GM19463 (cell line): ENCODE results near the gene CHEK2.
"Not testable (repeated sequence)": the region's sequence is repeated elsewhere in the genome, so short reads cannot be mapped to it uniquely, and the experiment has no call there.

Experiments
- ATAC-seq: cut with Tn5 transposase; IDR thresholded peaks from one replicate; pipeline ENCODE4 v1.9.1; 2021; ENCODE audit warnings: mild to moderate bottlenecking, moderate library complexity; ENCODE audit not compliant: unreplicated experiment

CHEK2 gene

DNA sequence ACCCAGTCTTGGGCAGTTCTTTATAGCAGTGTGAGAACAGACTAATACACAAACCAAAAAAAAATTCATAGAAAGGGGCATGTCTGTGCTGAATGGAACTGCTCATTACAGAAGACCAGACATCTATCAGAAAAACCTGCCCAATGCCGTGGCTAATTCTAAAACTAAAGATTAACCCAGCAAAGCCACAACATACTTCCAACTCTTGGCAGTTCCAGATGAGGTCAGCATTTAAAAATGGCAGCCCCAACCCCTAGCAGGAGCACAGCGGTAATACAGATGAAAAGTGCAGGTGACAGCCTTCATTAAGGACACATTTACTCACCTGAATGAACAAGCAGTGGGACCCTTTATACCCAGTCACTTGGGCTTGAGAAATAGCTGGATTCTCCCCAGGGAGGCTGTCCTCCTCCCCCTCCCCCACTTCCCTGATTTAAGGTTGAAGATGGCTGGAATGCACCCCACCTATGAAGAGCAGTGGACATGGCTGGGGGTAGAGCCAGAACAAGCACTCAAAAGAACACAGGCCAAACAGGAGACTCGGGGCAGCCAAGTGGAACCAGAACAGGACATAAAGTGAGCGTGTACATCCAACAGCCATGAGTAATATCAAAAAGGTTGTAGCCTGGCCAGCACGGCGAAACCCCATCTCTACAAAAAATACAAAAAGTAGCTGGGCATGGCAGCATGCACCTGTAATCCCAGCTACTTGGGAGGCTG is 48.4 kb downstream of the CHEK2 start:
- ATAC-seq: not testable (repeated sequence)

DNA sequence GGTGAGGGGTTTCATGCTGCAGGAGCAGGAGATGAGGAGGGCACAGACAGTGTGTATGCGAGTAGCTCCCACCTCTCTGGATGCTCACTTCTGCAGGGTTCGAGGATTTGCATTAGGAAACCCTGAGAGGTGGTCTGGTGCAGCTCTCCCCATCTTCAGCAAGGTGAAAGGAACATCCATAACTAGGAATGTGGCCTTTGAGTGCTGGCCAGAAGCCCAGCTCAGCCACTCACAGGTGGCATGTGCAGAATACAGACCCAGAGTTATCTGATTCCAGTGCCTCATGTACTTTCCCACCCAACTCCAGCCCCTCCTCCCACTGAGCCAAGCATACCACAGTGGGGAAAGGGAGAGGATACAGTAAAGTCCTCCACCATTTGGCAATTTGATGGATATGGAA is 51.8 kb downstream of the CHEK2 start:
- not testable (repeated sequence) for ATAC-seq

GRCh38 chr22:28682966-28683365 is 58.7 kb downstream of the CHEK2 start:
- not testable (repeated sequence) for ATAC-seq

DNA sequence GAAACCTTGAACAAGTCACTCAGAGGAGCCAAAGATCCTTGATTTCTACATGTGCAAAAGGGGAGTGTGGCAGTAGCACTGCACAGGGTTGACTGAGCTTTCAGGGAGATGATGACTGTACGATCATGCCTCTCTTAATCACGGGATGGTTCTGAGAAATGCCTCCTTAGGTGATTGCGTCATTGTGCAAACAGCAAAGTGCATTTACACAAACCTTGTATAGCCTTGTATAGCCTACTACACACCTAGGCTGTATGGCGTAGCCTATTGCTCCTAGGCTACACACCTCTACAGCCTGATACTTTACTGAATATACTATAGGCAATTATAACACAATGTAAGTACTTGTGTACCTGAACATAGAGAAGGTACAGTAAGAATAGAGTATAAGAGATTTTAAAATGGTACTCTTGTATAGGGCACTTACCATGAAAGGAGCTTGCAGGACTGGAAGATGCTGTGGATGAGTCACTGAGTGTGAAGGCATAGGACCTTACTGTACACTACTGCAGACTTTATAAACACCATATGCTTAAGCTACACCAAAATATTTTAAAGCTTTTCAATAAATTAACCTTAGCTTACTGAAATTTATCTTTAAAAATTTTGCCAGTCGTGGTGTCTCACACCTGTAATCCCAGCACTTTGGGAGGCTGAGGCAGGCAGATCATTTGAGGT is 60.7 kb downstream of the CHEK2 start:
- not testable (repeated sequence) for ATAC-seq

- ATAC-seq: not testable (repeated sequence)
Observed at GRCh38 chr22:28679611-28680287, 61.9 kb downstream of the CHEK2 start, which contains the start of gene TTC28. Gene TTC28, minus strand, starts transcription at chr22:28679840. Its CDS starts 117 bp downstream, at chr22:28679723.

DNA sequence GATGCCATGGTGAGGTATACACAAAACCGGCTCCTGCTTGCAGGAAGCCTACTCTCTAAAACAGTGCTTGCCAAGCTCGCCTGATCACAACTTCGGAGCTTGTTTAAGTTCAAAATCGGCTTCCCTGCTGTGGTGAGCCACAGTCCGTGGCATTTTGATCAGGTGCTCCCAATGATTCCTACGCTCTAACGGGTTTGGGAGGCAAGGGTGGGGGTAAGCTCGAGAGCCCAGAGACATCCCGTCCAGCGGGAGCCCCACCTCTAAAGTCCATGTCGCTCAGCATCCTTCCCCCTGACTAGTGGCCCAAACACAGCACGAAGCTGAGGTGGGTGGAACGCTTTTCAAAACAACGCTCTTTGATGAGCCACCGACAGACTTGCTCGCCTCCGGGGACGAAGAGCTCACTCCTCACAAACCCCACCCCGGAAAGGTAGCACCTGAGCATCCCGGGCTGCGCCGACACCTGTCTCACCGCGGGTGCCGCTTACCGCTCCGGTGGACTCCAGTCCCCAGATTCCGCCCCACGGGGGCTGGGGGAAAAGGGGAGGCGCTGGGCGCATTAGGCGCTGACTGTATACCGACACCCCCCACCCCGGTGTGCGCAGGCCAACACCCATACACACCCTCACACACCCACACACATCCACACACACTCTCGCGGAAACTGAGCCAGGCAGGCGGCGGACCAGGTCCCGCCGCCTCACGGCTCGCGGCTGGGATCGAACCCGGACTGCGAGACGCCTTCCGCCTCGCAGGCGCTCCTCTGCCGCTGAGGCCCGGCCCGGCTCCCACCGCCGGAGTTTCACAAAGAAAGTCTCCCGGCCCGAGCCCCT is 62.6 kb downstream of the CHEK2 start:
- ATAC-seq: not testable (repeated sequence)

- ATAC-seq: not testable (repeated sequence)
Observed at GRCh38 chr22:28678170-28678569, 63.5 kb downstream of the CHEK2 start.

GRCh38 chr22:28674121-28674563 is 67.5 kb downstream of the CHEK2 start:
- ATAC-seq: no peak

DNA sequence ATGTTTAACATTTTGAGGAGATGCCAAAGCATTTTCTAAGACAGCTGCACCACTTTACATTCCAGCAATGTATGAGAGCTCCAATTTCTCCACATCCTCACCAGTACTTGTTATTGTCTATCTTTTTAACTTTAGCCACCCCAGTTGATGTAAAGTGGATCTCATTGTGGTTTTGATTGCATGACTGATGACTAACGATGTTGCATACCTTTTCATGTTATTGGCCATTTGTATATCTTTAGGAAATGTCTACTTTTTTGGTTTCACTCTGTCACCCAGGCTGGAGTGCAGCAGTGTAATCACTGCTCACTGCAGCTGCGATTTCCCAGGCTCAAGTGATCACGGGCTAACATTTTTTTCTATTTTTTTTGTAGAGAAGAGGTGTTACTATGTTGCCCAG is 70.9 kb downstream of the CHEK2 start:
- ATAC-seq: no peak

GRCh38 chr22:28670161-28670560 is 71.5 kb downstream of the CHEK2 start:
- no peak for ATAC-seq

GRCh38 chr22:28669387-28669786 is 72.2 kb downstream of the CHEK2 start:
- ATAC-seq: no peak

- ATAC-seq: not testable (repeated sequence)
Observed at GRCh38 chr22:28663569-28663942, 78.1 kb downstream of the CHEK2 start.

DNA sequence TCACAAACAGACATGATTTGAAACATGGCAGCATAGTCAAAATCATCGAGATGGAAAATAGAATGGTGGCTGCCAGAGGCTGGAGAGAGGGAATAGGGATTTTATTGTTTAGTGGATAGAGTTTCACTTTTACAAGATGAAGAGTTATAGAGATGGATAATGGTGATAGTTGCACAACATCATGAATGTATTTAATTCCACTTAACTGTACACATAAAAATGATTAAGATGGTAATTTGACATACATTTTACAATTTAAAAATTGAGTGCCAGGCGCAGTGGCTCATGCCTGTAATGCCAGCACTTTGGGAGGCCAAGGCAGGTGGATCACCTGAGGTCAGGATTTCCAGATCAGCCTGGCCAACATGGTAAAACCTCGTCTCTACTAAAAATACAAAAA is 83.2 kb downstream of the CHEK2 start:
- no peak for ATAC-seq

GRCh38 chr22:28656181-28656580 is 85.4 kb downstream of the CHEK2 start:
- ATAC-seq: no peak

- ATAC-seq: no peak
Observed at GRCh38 chr22:28650463-28650862, 91.2 kb downstream of the CHEK2 start.

DNA sequence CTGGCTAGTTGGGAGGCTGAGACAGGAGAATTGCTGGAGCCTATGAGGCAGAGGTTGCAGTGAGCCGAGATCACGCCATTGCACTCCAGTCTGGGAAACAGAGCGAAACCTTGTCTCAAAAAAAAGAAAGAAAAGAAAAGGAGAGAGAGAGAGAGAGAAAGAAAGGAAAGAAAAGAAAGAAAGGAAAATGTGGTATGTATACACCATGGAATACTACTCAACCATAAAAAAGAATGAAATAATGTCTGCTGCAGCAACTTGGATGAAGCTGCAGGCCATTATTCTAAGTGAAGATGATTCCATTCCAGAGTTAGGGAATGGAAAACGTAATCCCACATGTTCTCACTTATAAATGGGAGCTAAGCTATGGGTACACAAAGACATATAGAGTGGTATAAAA is 92.8 kb downstream of the CHEK2 start:
- no peak for ATAC-seq

DNA sequence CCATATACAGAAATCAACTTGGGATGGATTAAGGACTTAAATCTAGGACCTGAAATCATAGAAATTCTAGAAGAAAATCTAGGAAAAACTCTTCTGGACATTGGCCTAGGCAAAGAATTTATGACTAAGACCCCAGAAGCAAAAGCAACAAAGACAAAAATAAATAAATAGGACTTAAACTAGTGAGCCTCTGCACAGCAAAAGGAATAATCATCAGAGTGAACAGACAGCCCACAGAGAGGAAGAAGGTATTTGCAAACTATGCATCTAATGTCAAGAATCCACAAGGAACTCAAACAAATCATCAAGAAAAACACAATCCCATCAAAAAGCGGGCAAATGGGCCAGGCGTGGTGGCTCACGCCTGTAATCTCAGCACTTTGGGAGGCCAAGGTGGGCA is 94.4 kb downstream of the CHEK2 start:
- ATAC-seq: no peak

DNA sequence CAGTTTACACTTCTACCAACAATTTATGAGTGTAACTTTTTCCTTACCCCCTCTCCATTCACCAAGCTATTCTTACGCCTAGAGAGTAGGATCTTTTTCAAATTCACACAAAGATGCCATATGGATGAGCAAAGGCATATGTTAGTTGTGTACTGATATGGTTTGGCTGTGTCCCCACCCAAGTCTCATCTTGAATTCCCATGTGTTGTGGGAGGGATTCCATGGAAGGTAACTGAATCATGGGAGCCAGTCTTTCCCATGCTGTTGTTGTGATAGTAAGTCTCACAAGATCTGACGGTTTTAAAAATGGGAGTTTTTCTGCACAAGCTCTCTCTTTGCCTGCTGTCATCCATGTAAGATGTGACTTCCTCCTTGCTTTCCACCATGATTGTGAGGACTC is 102.3 kb downstream of the CHEK2 start:
- ATAC-seq: no peak
